ENCODE data around the gene RAB30.

RAB30 gene, protein sequence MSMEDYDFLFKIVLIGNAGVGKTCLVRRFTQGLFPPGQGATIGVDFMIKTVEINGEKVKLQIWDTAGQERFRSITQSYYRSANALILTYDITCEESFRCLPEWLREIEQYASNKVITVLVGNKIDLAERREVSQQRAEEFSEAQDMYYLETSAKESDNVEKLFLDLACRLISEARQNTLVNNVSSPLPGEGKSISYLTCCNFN

DNA sequence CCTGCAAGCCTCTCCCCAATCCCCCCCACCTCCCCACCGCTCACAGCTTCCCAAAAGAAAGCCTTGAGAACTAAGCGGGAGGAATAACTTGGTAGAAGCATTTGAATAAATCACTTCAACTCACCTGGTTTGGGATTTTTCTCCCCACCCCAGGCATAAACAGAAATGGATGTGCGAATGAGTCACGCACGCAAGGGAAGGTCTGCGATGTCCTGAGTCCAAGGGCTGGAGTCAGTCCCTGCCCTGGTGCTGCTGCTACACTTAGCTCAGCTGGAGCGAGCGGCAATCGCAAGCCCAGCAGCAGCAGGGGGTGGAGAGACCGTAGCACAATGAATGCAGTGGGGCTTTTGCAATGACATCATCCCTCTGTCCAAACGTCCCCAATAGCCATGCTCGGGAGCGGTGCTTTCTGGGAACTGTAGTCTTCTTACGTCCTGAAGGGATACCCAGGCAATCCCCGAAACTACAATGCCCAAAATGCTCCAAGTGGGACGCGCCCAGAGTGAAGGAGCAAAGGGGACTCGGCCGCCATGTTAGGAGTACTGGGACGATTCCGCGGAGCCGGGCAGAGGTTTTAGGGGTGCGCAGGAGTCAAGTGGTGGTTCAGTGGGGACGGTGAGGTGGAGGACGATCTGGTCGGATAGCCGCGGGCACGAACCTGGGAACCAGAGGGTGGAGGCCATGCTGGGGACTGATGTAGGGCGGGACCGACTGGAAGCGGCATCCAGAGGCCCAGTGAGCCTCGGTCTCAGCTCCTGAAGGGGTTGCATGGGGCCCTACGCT is at the start of gene RAB30:
Gene RAB30, minus strand, starts transcription at position 331 of the 783 bp plus-strand sequence. CDS start 74,581 bp downstream, outside the sequence.
- DNase-seq, result peak; percentile 98

DNA sequence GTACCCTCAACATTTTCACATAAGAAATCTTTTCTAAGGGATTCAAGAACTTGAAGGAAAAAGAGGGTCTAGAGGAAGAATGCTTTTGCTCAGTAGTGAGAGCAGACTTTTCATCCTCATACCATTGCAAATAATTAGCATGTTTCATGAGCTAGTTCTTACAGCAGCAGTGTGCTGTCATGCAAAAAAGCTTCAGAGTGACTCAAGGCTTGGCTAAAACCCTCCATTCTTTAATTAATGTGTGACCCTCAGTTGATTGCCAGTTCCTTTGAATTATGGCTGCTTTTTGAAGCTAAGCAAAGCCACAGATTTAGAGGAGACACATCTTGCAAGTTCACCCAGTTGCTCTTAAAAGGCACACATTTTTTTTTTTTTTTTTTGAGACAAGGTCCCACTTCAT is 48.6 kb upstream of the RAB30 start:
- DNase-seq, result no peak

DNA sequence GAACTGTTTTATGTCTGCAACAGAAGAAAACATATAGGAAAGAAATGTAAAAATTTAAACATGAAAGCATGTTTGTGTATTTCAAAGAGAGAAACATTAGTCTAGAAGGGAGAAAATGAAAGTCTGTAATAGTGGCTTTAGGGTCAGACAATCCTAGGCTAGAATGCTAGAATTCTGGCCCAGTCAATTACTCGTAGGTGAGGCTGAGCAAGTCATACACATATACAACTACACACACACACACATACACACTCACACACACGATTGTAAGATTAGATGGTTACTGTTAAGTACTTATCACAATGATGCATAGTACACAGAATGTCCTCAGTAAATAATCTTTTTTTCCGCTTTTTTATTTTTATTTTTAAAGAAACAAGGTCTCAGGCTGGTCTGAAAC is 47.5 kb upstream of the RAB30 start:
- no peak for DNase-seq

DNA sequence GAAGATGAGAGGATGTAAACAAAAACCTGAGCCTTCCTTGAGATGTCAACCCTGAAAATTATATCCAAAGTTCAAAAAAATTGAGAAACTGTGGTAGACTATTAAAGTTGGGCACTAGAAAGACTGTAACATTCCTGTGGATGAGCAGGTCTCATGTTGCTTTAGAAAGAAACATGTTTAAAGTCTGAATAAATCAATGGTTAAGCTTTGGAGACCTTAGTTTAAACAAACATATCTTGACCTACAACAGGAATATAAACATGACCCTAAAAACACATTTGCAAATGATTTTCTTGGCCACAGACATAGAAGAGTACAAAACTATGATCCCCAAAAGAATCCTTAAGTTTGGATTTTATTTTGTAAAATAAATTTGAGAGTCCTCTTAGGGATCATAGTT is 47.1 kb upstream of the RAB30 start:
- no peak for DNase-seq

DNA sequence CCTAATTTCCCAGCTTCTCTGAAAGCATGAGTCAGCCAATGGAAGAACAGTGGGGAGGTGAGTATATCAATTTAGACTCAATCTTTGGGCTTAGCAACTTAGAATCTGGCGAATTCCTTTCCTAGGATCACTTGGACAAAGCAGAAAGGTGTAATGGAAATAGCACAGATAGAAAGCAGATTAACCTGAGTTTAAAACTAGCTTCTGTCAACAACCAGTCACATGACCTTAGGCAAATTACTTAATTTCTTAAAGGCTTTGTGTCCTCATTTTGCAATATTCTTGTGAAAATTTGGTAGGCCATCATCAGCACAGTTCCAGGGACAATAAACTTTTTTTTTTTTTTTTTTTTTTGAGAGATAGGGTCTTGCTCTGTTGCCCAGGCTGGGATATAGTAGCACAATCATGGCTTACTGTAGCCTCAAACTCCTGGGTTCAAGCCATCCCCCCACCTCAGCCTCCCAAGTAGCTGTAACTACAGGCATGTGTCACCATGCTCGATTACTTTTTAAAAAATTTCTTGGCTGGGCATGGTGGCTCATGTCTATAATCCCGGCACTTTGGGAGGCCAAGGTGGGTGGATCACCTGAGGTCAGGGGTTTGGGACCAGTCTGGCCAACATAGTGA is 44.4 kb upstream of the RAB30 start:
- no peak for DNase-seq

DNA sequence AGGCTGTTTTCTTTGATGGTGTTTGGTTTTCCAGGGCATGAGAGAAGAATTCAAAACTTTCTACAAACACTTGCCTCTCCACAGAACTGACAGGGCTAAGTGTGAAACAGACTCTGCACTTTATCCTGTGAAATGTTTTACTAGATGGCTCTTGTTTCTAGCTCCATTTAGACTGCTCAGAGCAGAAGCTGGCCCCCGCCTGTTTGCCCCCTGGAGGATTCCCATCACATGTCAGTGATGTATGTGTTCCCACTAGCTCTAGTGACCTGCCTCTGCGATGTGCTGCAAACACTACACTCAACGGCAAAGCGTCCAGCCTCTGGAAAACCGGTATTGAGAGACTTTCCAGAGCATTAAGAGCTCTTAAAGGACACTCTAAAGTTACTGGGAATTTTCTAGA is 43.9 kb upstream of the RAB30 start:
- DNase-seq, result no peak

DNA sequence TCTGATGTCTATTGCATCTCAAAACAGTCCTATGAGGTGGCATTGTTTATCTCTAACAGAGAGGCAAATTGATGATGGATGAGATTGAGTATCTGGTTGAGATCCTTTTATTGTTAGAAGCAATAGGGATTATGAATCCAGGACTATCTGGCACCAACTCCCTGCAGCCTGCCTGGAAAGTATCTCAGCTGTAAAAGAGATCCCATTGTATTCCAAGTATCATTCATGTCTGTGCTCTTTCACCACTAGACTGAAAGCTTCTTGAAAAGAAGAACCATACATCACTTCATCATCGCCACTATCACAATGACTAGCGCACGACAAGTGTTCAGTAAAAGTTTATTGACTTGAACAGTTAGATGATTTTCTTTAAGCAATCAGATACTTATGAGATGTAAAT is 43.3 kb upstream of the RAB30 start:
- DNase-seq, result no peak

DNA sequence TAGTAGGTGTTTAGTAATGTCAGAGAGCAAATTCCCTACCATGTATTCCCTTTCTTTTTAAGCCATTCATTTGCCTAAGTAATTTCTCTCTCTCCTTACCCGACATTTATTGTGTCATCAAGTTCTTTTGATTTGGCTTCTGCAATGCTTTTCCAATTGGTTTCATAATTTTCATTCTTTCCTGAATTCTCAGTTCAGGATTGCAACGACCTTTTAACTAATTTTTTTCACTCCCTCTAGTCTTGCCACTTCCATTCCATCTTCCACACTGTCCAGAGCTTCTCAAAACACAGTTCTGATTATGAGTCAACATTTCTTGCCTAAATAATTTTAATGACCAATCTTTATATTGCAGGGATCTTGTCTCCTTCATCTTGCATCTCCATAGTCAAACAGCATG is 41.2 kb upstream of the RAB30 start:
- no peak for DNase-seq

DNA sequence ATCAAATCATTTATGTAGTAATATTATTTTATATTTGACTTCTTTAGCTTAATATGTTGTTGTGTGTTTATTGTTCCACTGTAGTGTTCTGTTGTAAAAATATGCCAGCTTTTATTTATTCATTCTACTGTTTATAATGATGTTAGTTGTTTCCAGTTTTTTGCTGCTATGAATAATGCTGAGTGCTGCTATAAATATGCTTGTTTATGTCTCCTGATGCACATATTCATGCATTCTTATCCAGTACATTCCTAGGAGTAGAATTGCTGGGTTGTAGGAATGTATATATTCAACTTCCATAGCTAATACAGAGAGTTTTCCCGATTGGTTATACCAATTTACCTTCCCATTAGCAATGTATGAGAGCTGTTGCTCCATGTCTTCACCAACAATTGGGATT is 33.5 kb upstream of the RAB30 start:
- DNase-seq, result no peak

DNA sequence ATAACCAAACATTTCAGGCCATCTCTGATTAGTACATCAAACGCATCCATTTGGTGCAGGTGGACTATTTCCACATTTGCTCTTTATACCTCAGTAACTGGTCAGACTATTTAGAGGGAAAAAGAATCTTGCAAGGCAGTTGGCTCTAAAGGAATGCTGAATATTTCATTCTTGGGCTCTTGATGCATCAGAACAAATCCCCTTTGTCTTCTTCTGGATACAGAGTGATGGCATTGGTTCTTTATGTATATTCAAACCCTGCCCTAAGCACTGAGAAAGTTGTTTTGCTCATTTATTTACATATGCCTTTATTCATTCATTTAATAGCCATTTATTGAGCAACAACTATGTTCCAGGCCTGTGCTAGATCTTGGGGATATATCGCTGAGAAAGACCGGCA is 31.1 kb upstream of the RAB30 start:
- no peak for DNase-seq

DNA sequence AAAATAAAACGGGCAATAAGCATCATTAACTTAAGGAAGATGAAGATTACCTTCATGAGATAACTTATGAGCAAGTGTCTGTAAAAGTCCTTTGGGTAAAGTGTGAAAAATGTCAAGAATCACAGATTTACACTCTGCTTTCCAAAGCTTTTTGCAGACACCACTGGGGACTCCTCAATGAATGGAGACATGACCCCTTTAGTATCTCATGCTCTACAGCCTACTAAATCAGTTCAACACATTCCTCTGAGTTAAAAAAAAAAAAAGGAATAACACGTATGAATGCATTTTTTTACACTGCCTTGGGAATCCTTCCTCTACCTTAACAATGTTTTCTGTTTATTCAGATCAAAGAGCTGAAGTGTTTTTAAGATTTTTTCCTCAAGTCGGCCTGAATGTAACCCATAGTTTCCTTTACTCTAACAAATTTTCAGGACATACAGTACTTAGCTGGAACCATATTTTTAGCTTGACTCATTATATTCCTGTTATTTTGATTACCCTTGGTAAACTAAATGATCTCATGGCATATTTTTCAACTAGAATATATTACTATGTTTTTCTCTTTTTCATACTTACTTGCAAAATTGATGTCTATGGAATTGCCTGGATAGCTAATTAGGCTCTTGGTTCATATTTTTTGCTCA is 25.9 kb upstream of the RAB30 start:
- no peak for DNase-seq

DNA sequence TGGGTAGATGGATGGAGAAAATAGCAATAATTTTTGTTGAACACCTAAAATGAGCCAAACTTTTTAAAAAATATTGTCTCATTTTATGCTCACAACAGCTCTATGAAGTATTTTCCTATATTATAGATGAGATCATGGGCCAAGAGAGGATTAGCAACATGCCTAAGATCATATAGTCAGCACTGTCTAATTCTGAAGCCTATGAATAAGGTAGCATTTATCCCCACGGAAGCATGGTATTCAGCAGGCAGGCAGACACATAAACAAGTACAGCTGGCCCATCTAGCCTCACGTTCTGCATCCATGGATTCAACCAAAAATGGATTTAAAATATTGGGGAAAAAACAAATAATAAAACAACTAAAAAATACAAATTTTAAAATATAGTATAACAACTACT is 21.9 kb upstream of the RAB30 start:
- DNase-seq, result no peak

DNA sequence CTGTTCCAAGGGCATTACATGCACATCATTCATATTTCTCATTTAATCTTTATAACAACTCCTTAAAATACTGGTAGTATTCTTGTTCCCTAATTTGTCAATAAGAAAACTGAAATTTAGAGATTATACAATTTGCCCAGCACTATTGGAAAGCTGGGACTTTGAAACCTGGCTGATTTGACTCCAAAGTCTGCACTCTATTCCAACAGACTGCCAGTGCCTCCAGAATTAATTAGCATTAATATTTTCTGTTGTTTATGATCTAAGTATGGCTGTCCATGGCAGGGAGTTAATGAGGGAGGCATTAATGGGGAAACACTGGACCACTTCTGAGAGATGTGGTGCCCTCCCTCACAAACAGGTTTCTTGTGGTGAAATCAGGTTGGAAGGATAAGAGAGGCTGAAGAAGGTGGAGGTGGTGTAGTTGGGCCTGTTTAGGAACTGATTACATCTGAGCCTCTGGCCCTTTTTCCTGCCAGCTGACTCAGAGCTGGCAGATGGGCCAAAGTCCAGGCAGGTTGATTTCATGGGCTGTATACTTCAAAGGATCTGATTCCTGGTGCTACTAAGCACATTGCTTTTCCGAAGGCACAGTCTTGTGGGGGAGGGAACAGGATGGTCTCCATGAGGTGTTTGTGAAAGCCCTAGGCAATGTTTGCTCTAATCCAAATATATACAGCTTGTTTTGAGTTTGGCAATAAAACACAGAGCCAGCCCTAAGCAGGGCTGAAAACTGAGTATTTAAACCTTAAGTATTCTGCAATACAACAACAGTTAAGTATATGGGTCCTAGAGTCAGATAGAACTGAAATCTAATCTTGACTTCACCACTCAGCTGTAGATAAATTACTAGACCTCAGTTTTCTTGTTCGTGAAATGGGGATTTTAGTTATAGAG is 21.0 kb upstream of the RAB30 start:
- DNase-seq, result no peak

DNA sequence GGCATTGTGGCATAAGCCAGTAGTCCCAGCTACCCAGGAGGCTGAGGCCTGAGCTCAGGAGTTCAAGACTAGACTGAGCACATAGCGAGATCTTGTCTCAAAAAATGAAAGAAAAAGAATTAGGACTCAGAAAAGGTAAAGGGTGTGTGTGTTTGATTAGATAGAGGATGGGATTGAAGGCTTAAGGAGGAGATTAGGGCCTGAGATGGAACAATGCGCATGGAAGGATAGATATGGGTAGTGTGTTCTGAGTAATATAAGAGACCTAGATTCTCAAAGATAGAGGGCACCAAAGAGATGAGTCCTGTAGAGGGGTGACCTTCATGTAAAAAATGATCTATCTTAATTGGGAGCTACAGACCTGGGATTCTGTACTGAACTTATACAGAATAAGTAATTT is 17.3 kb upstream of the RAB30 start:
- no peak for DNase-seq

DNA sequence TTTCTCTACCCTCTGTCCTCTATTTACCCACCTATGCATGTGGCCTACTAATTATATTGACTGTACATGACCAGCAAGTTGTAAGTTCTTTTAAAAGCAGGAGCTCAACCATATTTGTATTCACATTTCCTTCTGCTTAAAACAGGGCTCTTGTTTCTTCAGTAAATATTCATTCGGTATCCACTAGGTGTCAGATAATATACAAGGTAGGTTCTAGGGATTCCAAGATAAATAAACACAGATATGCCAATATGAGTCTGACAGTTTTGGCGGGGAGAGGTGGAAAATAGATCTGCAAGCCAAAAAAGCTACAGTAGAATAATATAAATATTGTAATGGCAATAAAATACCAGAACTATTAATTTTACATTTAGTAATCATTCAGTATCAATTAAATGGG is 15.3 kb upstream of the RAB30 start:
- DNase-seq, result no peak

DNA sequence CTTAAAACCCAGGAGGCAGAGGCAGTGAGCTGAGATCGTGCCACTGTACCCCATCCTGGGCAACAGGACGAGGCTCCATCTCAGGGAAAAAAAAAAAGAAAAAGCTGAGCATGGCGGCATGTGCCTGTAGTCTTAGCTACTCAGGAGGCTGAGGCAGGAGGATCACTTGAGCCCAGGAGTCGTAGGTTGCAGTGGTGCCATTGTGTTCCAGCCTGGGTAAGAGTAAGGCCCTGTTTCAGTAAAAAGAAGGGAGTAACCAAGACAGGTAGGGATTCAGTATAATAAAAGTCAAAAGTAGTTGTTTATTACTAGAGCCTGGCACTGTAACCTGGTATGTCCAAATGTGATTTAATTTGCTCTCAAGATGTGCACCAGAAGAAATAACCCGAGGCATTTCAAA is 8.1 kb upstream of the RAB30 start:
- no peak for DNase-seq

DNA sequence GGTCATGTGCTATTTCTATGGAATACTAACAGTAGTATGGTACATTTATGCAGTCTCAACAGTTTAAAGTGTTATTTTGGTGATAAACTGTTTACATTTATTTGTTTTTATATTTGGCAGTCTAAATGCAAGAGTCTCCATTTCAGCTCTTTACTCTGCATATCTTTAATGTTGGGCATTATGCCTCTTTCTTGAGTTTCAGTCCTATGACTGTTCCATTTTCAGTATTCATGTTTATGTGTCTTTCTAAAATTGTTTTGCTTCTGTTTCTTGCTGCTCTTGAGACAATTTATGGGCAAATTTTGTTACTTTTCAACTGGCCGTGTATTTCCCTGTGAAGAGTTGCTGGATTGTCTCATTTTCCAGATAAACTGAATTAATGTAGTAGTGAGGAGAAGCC is 6.6 kb upstream of the RAB30 start:
- no peak for DNase-seq

DNA sequence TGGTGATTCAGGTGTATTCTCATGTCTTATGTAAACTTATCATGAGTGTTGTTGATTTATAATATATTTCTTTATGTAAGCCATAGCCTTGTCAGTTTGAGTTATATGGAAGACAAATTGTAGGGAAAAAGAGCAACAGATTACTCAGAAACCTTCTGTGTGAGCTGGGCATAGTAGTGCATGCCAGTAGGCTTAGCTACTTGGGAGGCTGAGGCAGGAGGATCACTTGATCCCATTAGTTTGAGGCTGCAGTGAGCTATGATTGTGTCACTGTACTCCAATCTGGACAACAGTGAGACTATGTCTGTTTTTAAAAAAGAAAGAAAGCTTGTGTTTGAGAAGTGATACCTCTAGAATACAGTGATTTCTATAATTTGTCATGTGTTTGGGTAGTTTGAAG is 2.2 kb upstream of the RAB30 start:
- no peak for DNase-seq

DNA sequence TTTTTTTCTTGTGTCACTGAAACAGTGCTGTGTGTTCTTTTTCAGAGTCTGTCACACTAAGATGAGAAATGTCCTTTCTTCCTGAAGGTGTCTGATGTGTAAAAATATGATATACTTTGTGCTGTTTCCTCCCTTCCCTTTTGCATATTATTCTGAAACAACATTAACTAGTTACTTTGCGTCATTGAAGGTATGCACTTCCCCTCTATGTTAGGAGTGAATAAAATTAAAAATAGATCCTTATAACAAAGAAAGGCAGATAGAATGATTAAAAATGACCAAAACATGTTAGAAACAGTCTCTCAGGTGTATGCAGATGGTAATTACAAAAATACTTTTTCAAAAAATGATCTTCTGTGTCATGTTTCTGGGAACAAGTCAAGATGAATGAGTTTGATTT is 1.6 kb upstream of the RAB30 start:
- DNase-seq, result no peak

DNA sequence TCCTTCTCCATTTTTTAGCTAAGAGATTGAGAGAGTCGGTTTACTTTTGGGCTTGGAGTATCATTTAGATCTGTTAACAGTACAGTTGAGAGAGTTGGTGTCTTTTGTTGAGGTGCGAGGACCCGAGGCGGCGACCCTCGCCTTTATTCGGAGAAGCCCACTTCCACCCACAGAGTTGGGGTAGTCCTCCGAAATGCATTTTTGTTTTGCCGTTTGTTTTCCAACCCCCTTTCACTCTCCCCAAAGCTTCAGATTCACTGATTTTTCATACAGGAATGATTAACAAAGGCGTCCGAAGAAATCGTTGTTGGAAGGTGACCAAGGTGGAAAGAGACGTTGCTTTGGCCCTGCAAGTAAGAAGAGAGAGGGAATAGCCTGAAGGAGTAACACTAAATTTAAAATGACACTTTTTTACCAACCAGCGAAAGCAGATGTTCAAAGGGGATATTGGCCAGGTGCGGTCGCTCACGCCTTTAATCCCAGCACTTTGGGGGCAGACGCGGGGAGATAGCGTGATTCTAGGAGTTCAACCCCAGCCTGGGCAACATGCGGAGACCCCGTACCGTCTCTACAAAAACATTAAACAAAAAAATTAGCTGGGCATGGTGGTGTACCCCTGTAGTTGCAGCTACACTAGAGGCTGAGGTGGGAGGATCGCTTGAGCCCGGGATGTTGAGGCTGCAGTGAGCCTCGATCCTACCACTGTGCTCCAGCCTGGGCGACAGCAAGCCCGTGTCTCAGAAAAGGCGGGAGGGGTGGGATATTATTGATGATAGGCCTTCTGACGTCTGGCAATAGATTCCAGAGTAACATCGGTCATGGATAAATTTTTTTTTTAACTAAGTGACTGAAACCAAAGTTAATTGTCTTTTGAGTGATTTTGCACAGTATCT is 899 bp upstream of the RAB30 start:
- DNase-seq, result no peak

DNA sequence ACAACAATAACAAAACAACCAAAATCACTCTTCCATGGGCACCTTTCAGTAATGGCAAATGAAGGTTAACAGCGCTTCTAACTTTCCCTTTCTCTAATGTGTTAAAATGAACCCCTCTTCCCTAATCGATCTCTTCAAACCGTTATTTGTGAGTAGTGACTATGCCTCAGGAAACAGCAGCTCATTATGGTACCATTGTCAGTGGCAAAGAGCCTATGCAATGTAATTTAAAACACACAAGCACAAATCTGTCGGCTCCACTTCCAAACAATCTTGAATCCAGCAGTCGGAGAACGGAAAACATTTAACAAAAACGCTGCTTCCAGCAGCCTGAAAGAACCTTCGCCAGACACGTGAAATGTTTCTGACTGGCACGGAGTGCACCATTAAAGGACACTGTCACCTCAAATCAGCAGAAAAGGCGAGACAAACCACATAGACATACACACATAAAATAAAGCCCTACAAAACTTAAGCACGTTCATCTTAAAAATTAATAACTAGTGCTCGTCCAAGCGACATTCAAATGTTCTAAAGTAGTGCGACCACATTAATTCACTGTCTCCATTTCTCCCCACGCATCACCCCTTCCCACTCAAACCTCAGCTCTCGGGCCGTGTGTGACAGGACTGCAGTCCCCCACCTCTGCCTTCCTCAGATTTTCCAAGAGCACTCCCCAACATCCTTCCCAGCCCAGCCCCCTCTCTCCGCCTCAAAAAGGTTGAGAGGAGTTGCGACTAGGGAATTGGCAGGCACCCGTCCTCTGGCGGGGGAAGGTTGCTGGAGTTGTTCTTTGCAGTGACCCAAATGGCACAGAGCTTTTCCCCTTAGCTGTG is 748 bp downstream of the RAB30 start:
- no peak for DNase-seq
